SK-N-SH (cell line): ENCODE results near the gene CNTFR. TPM values are rescaled to one million over a fixed set of nuclear protein-coding genes. Genes with fewer than 3 reads are reported as not detected.
"Not testable (repeated sequence)": the region's sequence is repeated elsewhere in the genome, so short reads cannot be mapped to it uniquely, and the experiment has no call there.

Experiments used
- CTCF ChIA-PET: fragments of 300-600, 350-600 bp; formaldehyde crosslinking; extraction: SDS; loops from one replicate; lab custom pipeline; 2021; lab: Yijun Ruan, JAX
- POLR2A ChIA-PET: fragments of 350-600 bp; sonication (Branson Sonifier 250); formaldehyde crosslinking; extraction: SDS; loops from one replicate; lab custom pipeline; 2020; ENCODE audit warnings: antibody characterized with exemption, inconsistent platforms; lab: Yijun Ruan, JAX
- DNase-seq: peaks from one replicate; pipeline ENCODE4 v3.0.0; 2012
- H2AFZ ChIP-seq: fragments of 200-600 bp; sonication (generic); 2 replicates; pipeline ENCODE4 v1.8.1; 2016; ENCODE audit warnings: antibody characterized with exemption, mild to moderate bottlenecking, low read depth
- H3F3A ChIP-seq: fragments of 200-600 bp; sonication (generic); replicated peaks from 2 replicates; pipeline ENCODE3; 2016; ENCODE audit warnings: antibody characterized with exemption, mild to moderate bottlenecking; ENCODE audit not compliant: insufficient read depth
- H3K27ac ChIP-seq, 2 experiments: fragments of 200-500 bp in 1 of 2; fragments of 200-600 bp in 1 of 2; sonication (Bioruptor generic) in 1 of 2; sonication (generic), shearing (Covaris generic) in 1 of 2; 2 replicates each; pipeline versions ENCODE4 v1.5.1 to v1.6.1; 2014 to 2016; ENCODE audit warnings: low read depth in 2 of 2, inconsistent platforms in 1 of 2, low read length in 1 of 2, mild to moderate bottlenecking in 1 of 2, mixed read lengths in 1 of 2
- H3K27me3 ChIP-seq: fragments of 200-600 bp; sonication (generic), shearing (Covaris generic); 2 replicates; pipeline ENCODE4 v1.6.1; 2016; ENCODE audit warnings: mixed run types; ENCODE audit not compliant: insufficient read depth
- H3K36me3 ChIP-seq, 2 experiments: fragments of 200-500 bp in 1 of 2; fragments of 200-600 bp in 1 of 2; sonication (Bioruptor generic) in 1 of 2; sonication (generic) in 1 of 2; replicated peaks in 1 of 2; 2 replicates each; pipeline versions ENCODE3 to v1.5.1; 2014 to 2016; ENCODE audit warnings: low read length in 1 of 2, mild to moderate bottlenecking in 1 of 2; ENCODE audit not compliant: insufficient read depth in 2 of 2, control insufficient read depth in 1 of 2
- H3K4me1 ChIP-seq, 2 experiments: fragments of 200-500 bp in 1 of 2; fragments of 200-600 bp in 1 of 2; sonication (Bioruptor generic) in 1 of 2; sonication (generic), shearing (Covaris generic) in 1 of 2; 2 replicates each; pipeline versions ENCODE4 v1.5.1 to v1.6.1; 2014 to 2016; ENCODE audit warnings: low read depth in 1 of 2, low read length in 1 of 2, mixed run types in 1 of 2; ENCODE audit not compliant: insufficient read depth in 2 of 2, control insufficient read depth in 1 of 2
- H3K4me2 ChIP-seq: fragments of 200-600 bp; sonication (generic), shearing (Covaris generic); 2 replicates; pipeline ENCODE4 v1.6.1; 2017; ENCODE audit warnings: mixed run types
- H3K4me3 ChIP-seq, 2 experiments: fragments of 200-500 bp in 1 of 2; fragments of 200-600 bp in 1 of 2; sonication (Bioruptor generic) in 1 of 2; sonication (generic), shearing (Covaris generic) in 1 of 2; 2 replicates each; pipeline versions ENCODE4 v1.5.1 to v1.8.1; 2014 to 2016; ENCODE audit warnings: low read depth in 2 of 2, inconsistent platforms in 1 of 2, low read length in 1 of 2, mild to moderate bottlenecking in 1 of 2, mixed read lengths in 1 of 2, moderate library complexity in 1 of 2
- H3K79me2 ChIP-seq: fragments of 200-600 bp; sonication (generic); 2 replicates; pipeline ENCODE4 v1.8.1; 2017; ENCODE audit warnings: mild to moderate bottlenecking; ENCODE audit not compliant: insufficient read depth
- H3K9ac ChIP-seq: fragments of 200-600 bp; sonication (generic); 2 replicates; pipeline ENCODE4 v1.6.1; 2017; ENCODE audit warnings: mixed run types
- H3K9me2 ChIP-seq: fragments of 200-600 bp; sonication (generic); 2 replicates; pipeline ENCODE4 v1.6.1; 2017; ENCODE audit warnings: mixed run types
- H3K9me3 ChIP-seq: fragments of 200-600 bp; sonication (generic); 2 replicates; pipeline ENCODE4 v1.6.1; 2017; ENCODE audit warnings: mixed run types, mild to moderate bottlenecking, moderate library complexity
- H4K20me1 ChIP-seq: fragments of 200-600 bp; sonication (generic); 2 replicates; pipeline ENCODE4 v1.6.1; 2017; ENCODE audit warnings: mild to moderate bottlenecking, mixed run types; ENCODE audit not compliant: insufficient read depth
- CHD2 ChIP-seq: fragments of 150-350 bp; IDR thresholded peaks from 2 replicates; pipeline ENCODE4 v1.6.1; 2018; ENCODE audit warnings: low read length; ENCODE audit not compliant: partially characterized antibody
- WGBS: methylation state at CpG from one replicate; pipeline ENCODE4 v1.1.6; 2017; ENCODE audit warnings: low lambda C conversion rate; 5-methylcytosine and 5-hydroxymethylcytosine counted together
- polyA plus RNA-seq, 3 experiments: library from polyadenylated mRNA; depleted of rRNA; stranded (reverse); fragments of >200 nt; gene quantifications; 2 replicates each; pipeline ENCODE4 v1.2.3, GENCODE V29; 2012
- TF ChIP-seq, protein P1 (sequence below): IDR thresholded peaks from 2 replicates; pipeline ENCODE4 v1.4.0; 2012; ENCODE audit warnings: low read depth, borderline replicate concordance
- TF ChIP-seq, protein P2 (sequence below): IDR thresholded peaks from 2 replicates; pipeline ENCODE4 v1.4.0; 2012; ENCODE audit warnings: low read depth, borderline replicate concordance

Gene CNTFR, protein sequence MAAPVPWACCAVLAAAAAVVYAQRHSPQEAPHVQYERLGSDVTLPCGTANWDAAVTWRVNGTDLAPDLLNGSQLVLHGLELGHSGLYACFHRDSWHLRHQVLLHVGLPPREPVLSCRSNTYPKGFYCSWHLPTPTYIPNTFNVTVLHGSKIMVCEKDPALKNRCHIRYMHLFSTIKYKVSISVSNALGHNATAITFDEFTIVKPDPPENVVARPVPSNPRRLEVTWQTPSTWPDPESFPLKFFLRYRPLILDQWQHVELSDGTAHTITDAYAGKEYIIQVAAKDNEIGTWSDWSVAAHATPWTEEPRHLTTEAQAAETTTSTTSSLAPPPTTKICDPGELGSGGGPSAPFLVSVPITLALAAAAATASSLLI
- 1.8 and 3.7 TPM in 2 replicates for polyA plus RNA-seq (2012; rRNA removed)
- 2.5 and 5.0 TPM in 2 replicates for polyA plus RNA-seq (2012; cell fraction: cytosol; rRNA removed)
- 1.2 and 2.3 TPM in 2 replicates for polyA plus RNA-seq (2012; cell fraction: nucleus; rRNA removed)

DNA sequence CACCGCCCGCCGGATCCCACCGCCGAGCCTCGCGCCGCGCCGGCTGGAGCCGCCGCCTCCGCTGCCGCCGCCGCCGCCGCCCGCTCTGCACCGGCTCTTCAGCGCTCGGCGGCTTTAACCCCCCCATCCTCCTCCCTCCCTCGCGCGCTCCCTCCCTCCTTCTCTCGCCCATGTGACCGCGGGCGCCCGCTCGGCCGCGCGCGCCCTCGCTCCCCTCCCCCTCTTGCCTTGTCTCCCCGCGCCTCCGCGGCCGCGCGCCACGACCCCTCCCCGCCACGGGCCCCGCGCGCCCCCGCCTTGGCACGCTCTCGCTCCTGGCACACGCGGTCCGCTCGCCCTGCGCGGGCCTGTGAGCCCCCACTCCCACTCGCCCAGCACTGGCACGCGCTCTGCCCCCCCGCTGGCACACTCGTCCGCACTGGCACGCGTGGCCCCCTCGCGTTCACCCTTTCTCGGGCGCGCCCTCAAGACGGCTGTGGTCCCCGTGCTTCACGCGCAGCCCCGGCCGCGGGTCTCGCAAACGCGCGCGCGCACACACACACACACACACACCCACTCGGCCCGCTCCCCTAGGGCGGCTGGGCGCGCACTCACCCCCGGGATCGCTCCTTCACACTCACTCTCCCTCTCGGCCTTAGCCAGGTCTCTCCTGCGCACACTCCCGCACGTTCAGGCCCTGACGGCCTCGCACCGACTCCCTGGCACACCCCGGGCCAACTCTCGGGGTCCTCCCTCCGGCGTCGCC lies at the start of gene CNTFR:
TSS of gene CNTFR (minus strand) at position 89 of the 745 bp plus-strand sequence. CDS start 20,743 bp downstream, outside the sequence.
- Histone ChIP-seq H3K36me3 (no peaks in the 10 kb centered on the region), H3K27me3 (peaks cover 53% of the 10 kb centered on the region), H3F3A (no peaks in the 10 kb centered on the region), H3K4me3 (peak within 1 kb of the TSS; percentile 39 to 51; a peak in 3 of 4 replicates), H3K9me2 (no peaks in the 10 kb centered on the region), H3K9me3 (no peaks in the 10 kb centered on the region), H4K20me1 (0 out of 2 replicates have a peak, but pooled peaks cover 4% of the 10 kb centered on the region), H3K4me1 (peaks cover 0 to 44% of the 10 kb centered on the region in 2 experiments; a peak in 1 of 4 replicates), H3K27ac (peak within 1 kb of the TSS in 1 of 2 experiments; percentile 87; a peak in 2 of 4 replicates), H3K9ac (no peak within 1 kb of the TSS), H3K79me2 (no peaks in the 10 kb centered on the region), H3K4me2 (peak within 1 kb of the TSS; percentile 62; the same call in 1 of the 2 replicates), H2AFZ (no peak within 1 kb of the TSS)
- ChIA-PET CTCF (interaction anchor here (0.8 to 9.8 kb wide), 6 partner anchors 11 to 89 kb away, joined by 3 to 507 read pairs (median 12); no protein-coding TSS in a partner anchor), POLR2A (interaction anchor here (0.7 to 1.4 kb wide), 2 partner anchors 19 to 35 kb away, joined by 3 to 9 read pairs; no protein-coding TSS in a partner anchor)
- TF ChIP-seq, protein P1, sequence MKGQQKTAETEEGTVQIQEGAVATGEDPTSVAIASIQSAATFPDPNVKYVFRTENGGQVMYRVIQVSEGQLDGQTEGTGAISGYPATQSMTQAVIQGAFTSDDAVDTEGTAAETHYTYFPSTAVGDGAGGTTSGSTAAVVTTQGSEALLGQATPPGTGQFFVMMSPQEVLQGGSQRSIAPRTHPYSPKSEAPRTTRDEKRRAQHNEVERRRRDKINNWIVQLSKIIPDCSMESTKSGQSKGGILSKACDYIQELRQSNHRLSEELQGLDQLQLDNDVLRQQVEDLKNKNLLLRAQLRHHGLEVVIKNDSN = peak; percentile 47; the same call in 1 of the 2 replicates
- TF ChIP-seq, protein P2, sequence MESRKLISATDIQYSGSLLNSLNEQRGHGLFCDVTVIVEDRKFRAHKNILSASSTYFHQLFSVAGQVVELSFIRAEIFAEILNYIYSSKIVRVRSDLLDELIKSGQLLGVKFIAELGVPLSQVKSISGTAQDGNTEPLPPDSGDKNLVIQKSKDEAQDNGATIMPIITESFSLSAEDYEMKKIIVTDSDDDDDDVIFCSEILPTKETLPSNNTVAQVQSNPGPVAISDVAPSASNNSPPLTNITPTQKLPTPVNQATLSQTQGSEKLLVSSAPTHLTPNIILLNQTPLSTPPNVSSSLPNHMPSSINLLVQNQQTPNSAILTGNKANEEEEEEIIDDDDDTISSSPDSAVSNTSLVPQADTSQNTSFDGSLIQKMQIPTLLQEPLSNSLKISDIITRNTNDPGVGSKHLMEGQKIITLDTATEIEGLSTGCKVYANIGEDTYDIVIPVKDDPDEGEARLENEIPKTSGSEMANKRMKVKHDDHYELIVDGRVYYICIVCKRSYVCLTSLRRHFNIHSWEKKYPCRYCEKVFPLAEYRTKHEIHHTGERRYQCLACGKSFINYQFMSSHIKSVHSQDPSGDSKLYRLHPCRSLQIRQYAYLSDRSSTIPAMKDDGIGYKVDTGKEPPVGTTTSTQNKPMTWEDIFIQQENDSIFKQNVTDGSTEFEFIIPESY = no peak
- TF ChIP-seq CHD2 = peak; percentile 56
- 40% methylated on average over 22 of the region's 104 CpGs for WGBS
- DNase-seq = peak; percentile 93

DNA sequence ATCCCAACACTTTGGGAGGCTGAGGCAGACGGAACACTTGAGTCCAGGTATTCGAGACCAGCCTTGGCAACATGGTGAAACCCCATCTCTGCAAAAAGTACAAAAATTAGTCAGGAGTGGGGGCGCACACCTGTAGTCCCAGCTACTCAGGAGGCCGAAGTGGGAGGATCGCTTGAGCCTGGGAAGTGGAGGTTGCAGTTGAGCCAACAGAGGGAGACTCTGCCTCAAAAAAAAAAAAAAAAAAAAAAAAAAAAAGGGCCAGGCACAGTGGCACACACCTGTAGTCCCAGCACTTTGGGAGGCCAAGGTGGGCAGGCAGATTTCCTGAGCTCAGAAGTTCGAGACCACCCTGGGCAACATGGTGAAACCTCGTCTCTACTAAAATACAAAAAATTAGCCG lies 49.8 kb upstream of the CNTFR start:
- H3K9me3 ChIP-seq, H3F3A ChIP-seq, H3K4me3 ChIP-seq, H3K9me2 ChIP-seq, H3K27me3 ChIP-seq, H3K36me3 ChIP-seq, POLR2A ChIA-PET, H3K4me2 ChIP-seq, H3K27ac ChIP-seq, H4K20me1 ChIP-seq, DNase-seq, H3K9ac ChIP-seq, H2AFZ ChIP-seq: not testable (repeated sequence)
- 93% methylated on average over 8 of the region's 8 CpGs for WGBS
- Histone ChIP-seq H3K79me2 (peaks cover 22% of the 10 kb centered on the region), H3K4me1 (peaks cover 4 to 20% of the 10 kb centered on the region in 2 experiments; a peak in 1 of 4 replicates)
- CTCF ChIA-PET = interaction anchor here (2.6 to 12.3 kb wide), 3 partner anchors 10 to 25 kb away, joined by 10 to 256 read pairs (median 152); partner anchors contain the start of genes GALT, IL11RA and RPP25L
